Kidney (tissue), 14 donors: ENCODE measurements around the gene MRPS14. TPM values are rescaled to one million over a fixed set of nuclear protein-coding genes. Genes with fewer than 3 reads are reported as not detected.

Experiments used
- DNase-seq, 5 donors: peaks; one replicate each; pipeline ENCODE4 v3.0.0-alpha.2; 2013 to 2020
- FAIRE-seq: peaks from 2 replicates; lab custom pipeline; 2012; peaks lifted over from hg19 to GRCh38; lab: Jason Lieb, UNC
- H3K27ac ChIP-seq, 2 donors: one replicate each; pipeline ENCODE4 v1.7.0; 2013; ENCODE audit warnings: low read depth in 2 of 2, low read length in 2 of 2, inconsistent platforms in 1 of 2
- H3K27me3 ChIP-seq: one replicate; pipeline ENCODE4 v1.7.1; 2013; ENCODE audit warnings: low read length, inconsistent platforms; ENCODE audit not compliant: control insufficient read depth, insufficient read depth
- H3K36me3 ChIP-seq, 3 donors: one replicate each; pipeline versions ENCODE4 v1.7.0 to v1.7.1; 2013; ENCODE audit warnings: low read length in 3 of 3, control low read depth in 1 of 3, inconsistent platforms in 1 of 3; ENCODE audit not compliant: insufficient read depth in 3 of 3, control insufficient read depth in 2 of 3
- H3K4me1 ChIP-seq, 3 donors: one replicate each; pipeline versions ENCODE4 v1.7.0 to v1.7.1; 2013; ENCODE audit warnings: low read length in 3 of 3, inconsistent platforms in 1 of 3, low read depth in 1 of 3; ENCODE audit not compliant: control insufficient read depth in 2 of 3, insufficient read depth in 2 of 3
- H3K4me3 ChIP-seq, 3 donors: one replicate each; pipeline versions ENCODE4 v1.7.0 to v1.8.1; 2013; ENCODE audit warnings: low read length in 3 of 3, control low read depth in 1 of 3, inconsistent platforms in 1 of 3
- H3K9ac ChIP-seq, 3 donors: one replicate each; pipeline versions ENCODE4 v1.7.0 to v1.7.1; 2013; ENCODE audit warnings: low read length in 3 of 3, control low read depth in 1 of 3, inconsistent platforms in 1 of 3
- H3K9me3 ChIP-seq, 3 donors: one replicate each; pipeline versions ENCODE4 v1.7.0 to v1.7.1; 2013; ENCODE audit warnings: low read length in 3 of 3, control low read depth in 1 of 3, inconsistent platforms in 1 of 3; ENCODE audit not compliant: control insufficient read depth in 2 of 3, insufficient read depth in 1 of 3
- CTCF ChIP-seq: IDR thresholded peaks from 3 replicates; pipeline ENCODE4 v1.5.1; 2012; ENCODE audit warnings: mild to moderate bottlenecking, moderate library complexity, borderline replicate concordance; ENCODE audit not compliant: insufficient read depth; ENCODE audit errors: extremely low read depth
- intact Hi-C: fragments of 100-400 bp; cut with DNase I; formaldehyde crosslinking; loops from one replicate; pipeline ENCODE4 v1.11.1; 2022
- polyA plus RNA-seq: library from polyadenylated mRNA; stranded (reverse); fragments of 350-450 nt; fragmentation: Illumina TruSeq; extraction: RNeasy Lipid Tissue Mini Kit (QIAGEN cat#74804); gene quantifications from one replicate; pipeline ENCODE4 v1.2.3, GENCODE V29; 2014; ENCODE audit warnings: low read depth, low replicate concordance; ENCODE audit not compliant: insufficient read depth
- total RNA-seq: library from RNA; stranded (reverse); fragmentation: NEBNext Ultra II Directional; extraction: Animal tissue kit (Norgen Biotek cat#: 25700); gene quantifications from one replicate; pipeline ENCODE4 v1.2.1, GENCODE V29; 2021
- donor health status: control.
- donor health status: control.
- donor health status: control.
- donor health status: control.
- donor health status: control.
- donor health status: DM: yes; HTN: yes; CAD: no.
- donor health status: Normal renal cell carcinoma (clear cell type).

The MRPS14 gene
- total and polyA plus RNA-seq, 2 donors from 2014 or later: 35.7 to 48.0 TPM

GRCh38 chr1:174991473-174991872 lies 31.8 kb downstream of the MRPS14 start:
- Histone ChIP-seq H3K9ac (no peak overlapping the region), H3K27ac (no peak overlapping the region), H3K4me1 (no peaks in the 10 kb centered on the region), H3K36me3 (no peaks in the 10 kb centered on the region), H3K27me3 (no peaks in the 10 kb centered on the region), H3K9me3 (no peaks in the 10 kb centered on the region), H3K4me3 (no peak overlapping the region)
- FAIRE-seq (no peak), DNase-seq (peak in 1 of 5 donors; percentile 56)
- no peak for TF ChIP-seq CTCF
- intact Hi-C loops: no loop called here

GRCh38 chr1:174990382-174990999 lies 32.7 kb downstream of the MRPS14 start:
- H3K4me1 ChIP-seq: no peaks in the 10 kb centered on the region
- no peaks in the 10 kb centered on the region for H3K9me3 ChIP-seq
- H3K27ac ChIP-seq: peak overlapping the region; percentile 69 to 88
- FAIRE-seq (no peak), DNase-seq (peak in 1 of 5 donors; percentile 36)
- intact Hi-C loops: no loop called here
- peak overlapping the region; percentile 62 to 95 (median 73) for H3K4me3 ChIP-seq
- TF ChIP-seq CTCF: no peak
- no peaks in the 10 kb centered on the region for H3K36me3 ChIP-seq
- H3K27me3 ChIP-seq: no peaks in the 10 kb centered on the region
- H3K9ac ChIP-seq: peak overlapping the region; percentile 42 to 92 (median 88)

GRCh38 chr1:174989536-174990220 lies 33.5 kb downstream of the MRPS14 start:
- intact Hi-C loops: loop anchor here (10.0 kb wide), 1 partner anchor 215 kb away; no protein-coding TSS in a partner anchor
- Histone ChIP-seq H3K9me3 (no peaks in the 10 kb centered on the region), H3K4me3 (no peak overlapping the region), H3K9ac (no peak overlapping the region), H3K27ac (peak overlapping the region in 1 of 2 donors; percentile 56), H3K36me3 (no peaks in the 10 kb centered on the region), H3K4me1 (no peaks in the 10 kb centered on the region), H3K27me3 (no peaks in the 10 kb centered on the region)
- FAIRE-seq: no peak
- no peak for TF ChIP-seq CTCF
- DNase-seq: no peak
